HFFc6 (cell line): Measurements from ENCODE around the gene TMSB4Y. TPM values are rescaled to one million over a fixed set of nuclear protein-coding genes. Genes with fewer than 3 reads are reported as not detected.

ENCODE experiments used
- DNase-seq: peaks from one replicate; pipeline ENCODE4 v3.0.0-alpha.2; 2018
- H3K27ac Mint-ChIP-seq: 2 replicates; pipeline ENCODE4 v1.8.0; 2020; ENCODE audit warnings: mild to moderate bottlenecking, mixed read lengths
- H3K27me3 Mint-ChIP-seq: 2 replicates; pipeline ENCODE4 v1.8.0; 2021; ENCODE audit warnings: mild to moderate bottlenecking, moderate library complexity, mixed read lengths; ENCODE audit not compliant: insufficient read depth
- H3K36me3 Mint-ChIP-seq: 2 replicates; pipeline ENCODE4 v1.8.0; 2021; ENCODE audit warnings: low read depth, mixed read lengths
- H3K4me1 Mint-ChIP-seq: 2 replicates; pipeline ENCODE4 v1.8.0; 2020; ENCODE audit warnings: low read depth, mixed read lengths
- H3K4me3 Mint-ChIP-seq: 2 replicates; pipeline ENCODE4 v1.8.0; 2020; ENCODE audit warnings: mild to moderate bottlenecking, moderate library complexity, mixed read lengths
- H3K9me3 Mint-ChIP-seq: 2 replicates; pipeline ENCODE4 v1.8.0; 2020; ENCODE audit warnings: mild to moderate bottlenecking, mixed read lengths
- CTCF ChIP-seq: fragments of 200-600 bp; sonication (generic); IDR thresholded peaks from 2 replicates; pipeline ENCODE4 v1.5.0; 2021; ENCODE audit warnings: antibody characterized with exemption, mild to moderate bottlenecking
- long read RNA-seq: library from polyadenylated mRNA; unstranded; transcript quantifications from one replicate; pipeline ENCODE4 v2.0.0, GENCODE V29; 2019
- total RNA-seq, 6 experiments: library from RNA; stranded (reverse); fragmentation: NEBNext Ultra II Directional; extraction: Animal tissue kit (Norgen Biotek cat#: 25700); gene quantifications; 2 replicates in 1 of 6; 3 replicates in 5 of 6; pipeline ENCODE4 v1.2.3, GENCODE V29; 2021

TMSB4Y gene
- under 1 TPM in 3 of 6 experiments, not detected in 3; 0.16 to 0.69 (median 0.40) TPM for total RNA-seq
- long read RNA-seq, partial matches to known transcripts: 0 of 1 reads
- long read RNA-seq, other reads (novel, unspliced or antisense): 0 of 1 reads

- peak within 1 kb of the TSS; percentile 89 for H3K4me3 Mint-ChIP-seq
- DNase-seq: peak; percentile 70
- peaks cover 12% of the 10 kb centered on the region for H3K4me1 Mint-ChIP-seq
- TF ChIP-seq CTCF: no peak
- no peaks in the 10 kb centered on the region for H3K27me3 Mint-ChIP-seq
- H3K27ac Mint-ChIP-seq: peak within 1 kb of the TSS; percentile 89
- H3K9me3 Mint-ChIP-seq: no peaks in the 10 kb centered on the region
- no peaks in the 10 kb centered on the region for H3K36me3 Mint-ChIP-seq
These were observed at the start of gene TMSB4Y for GRCh38 chrY:13703568-13703968. Gene TMSB4Y (plus strand): TSS chrY:13703899.

GRCh38 chrY:13664162-13664561 lies 39.5 kb upstream of the TMSB4Y start:
- Mint-ChIP-seq H3K9me3 (peaks cover 3% of the 10 kb centered on the region; the same call in 1 of the 2 replicates), H3K27ac (no peak overlapping the region), H3K4me3 (no peak overlapping the region), H3K4me1 (no peaks in the 10 kb centered on the region), H3K36me3 (no peaks in the 10 kb centered on the region), H3K27me3 (no peaks in the 10 kb centered on the region)
- DNase-seq: no peak
- no peak for TF ChIP-seq CTCF

- no peaks in the 10 kb centered on the region for H3K36me3 Mint-ChIP-seq
- no peak for TF ChIP-seq CTCF
- H3K9me3 Mint-ChIP-seq: 0 out of 2 replicates have a peak, but pooled peaks cover 4% of the 10 kb centered on the region
- H3K27ac Mint-ChIP-seq: no peak overlapping the region
- H3K4me1 Mint-ChIP-seq: no peaks in the 10 kb centered on the region
- no peaks in the 10 kb centered on the region for H3K27me3 Mint-ChIP-seq
- H3K4me3 Mint-ChIP-seq: no peak overlapping the region
- DNase-seq: no peak
These were observed 32.6 kb upstream of the TMSB4Y start for GRCh38 chrY:13671122-13671521.

DNA sequence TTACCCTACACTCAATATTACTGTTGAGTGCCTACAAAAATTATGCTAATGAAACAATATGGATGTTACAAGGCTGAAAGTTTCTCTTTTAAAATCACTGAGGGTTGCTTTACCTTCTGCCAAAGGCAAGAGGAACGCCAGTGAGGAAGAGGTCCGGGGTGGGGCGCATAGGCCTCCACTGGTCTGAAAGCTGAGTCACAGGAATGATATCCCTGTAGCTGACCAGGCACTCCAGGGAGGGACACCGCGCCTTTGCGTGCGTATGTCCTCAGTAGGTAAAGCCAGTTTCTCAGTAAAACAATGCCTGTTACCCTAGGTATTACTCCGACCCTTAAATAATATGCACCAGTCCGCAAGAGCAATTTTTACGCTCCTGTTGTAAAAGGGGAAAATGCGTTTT lies 1.4 kb upstream of the TMSB4Y start:
- H3K4me3 Mint-ChIP-seq: no peak overlapping the region
- no peaks in the 10 kb centered on the region for H3K36me3 Mint-ChIP-seq
- DNase-seq: no peak
- H3K4me1 Mint-ChIP-seq: peaks cover 12% of the 10 kb centered on the region
- no peaks in the 10 kb centered on the region for H3K27me3 Mint-ChIP-seq
- H3K9me3 Mint-ChIP-seq: no peaks in the 10 kb centered on the region
- TF ChIP-seq CTCF: no peak
- no peak overlapping the region for H3K27ac Mint-ChIP-seq

- Mint-ChIP-seq H3K36me3 (no peaks in the 10 kb centered on the region), H3K27me3 (no peaks in the 10 kb centered on the region), H3K4me3 (peak overlapping the region; percentile 89), H3K9me3 (no peaks in the 10 kb centered on the region), H3K27ac (peak overlapping the region; percentile 89), H3K4me1 (peaks cover 12% of the 10 kb centered on the region)
- TF ChIP-seq CTCF: no peak
- no peak for DNase-seq
These were observed 627 bp downstream of the TMSB4Y start for GRCh38 chrY:13704121-13704930.
